ENCODE data around the gene ANKRD40.

The ANKRD40 gene

DNA sequence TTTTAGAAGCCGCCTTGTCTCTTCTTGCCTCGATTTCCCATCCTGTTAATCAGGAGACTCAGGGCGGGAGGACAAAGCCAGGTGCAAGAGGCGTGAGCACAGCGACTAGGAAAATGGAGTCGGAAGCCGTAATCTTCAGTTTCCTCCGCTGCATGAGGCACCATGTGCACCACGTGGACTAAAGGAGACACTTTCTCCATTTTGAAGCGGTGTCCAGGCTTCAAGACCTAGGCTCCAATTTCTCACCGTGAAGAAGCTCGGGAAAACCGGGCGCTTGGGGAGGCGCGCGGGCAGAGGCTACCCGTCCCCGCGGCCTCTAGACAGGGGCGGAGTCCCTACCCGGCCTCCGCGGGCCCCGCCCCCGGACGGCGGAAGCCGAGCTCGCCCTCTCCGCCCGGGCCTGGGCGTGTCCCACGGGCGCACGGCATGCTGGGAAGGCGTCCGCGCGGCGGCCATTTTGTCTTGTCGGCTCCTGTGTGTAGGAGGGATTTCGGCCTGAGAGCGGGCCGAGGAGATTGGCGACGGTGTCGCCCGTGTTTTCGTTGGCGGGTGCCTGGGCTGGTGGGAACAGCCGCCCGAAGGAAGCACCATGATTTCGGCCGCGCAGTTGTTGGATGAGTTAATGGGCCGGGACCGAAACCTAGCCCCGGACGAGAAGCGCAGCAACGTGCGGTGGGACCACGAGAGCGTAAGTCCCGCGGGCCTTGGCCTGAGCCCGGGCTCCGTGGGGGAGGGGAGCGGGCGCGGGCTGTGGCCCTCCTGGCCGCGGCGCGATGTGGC lies 11.6 kb upstream of the ANKRD40 start, which contains the start of gene LUC7L3:
TSS of gene LUC7L3 (plus strand) at position 460 of the 780 bp plus-strand sequence. CDS start at position 590, 130 bp downstream.
- H2BK5ac ChIP-seq (ENCODE audit: low read length), result no peak within 1 kb of the TSS
- peak within 1 kb of the TSS; percentile 97 for H3K23ac ChIP-seq (ENCODE audit: low read depth, low read length, poor library complexity)
- peaks cover 2 to 11% of the 10 kb centered on the region in 2 donors for H3K4me1 ChIP-seq (ENCODE audit: control insufficient read depth in 2 of 2, insufficient read depth in 1 of 2, low read depth in 1 of 2, low read length in 2 of 2)
- no peak within 1 kb of the TSS for H2BK12ac ChIP-seq (ENCODE audit: low read length)
- H2BK120ac ChIP-seq (ENCODE audit: low read depth, low read length), result peak within 1 kb of the TSS; percentile 90
- peak within 1 kb of the TSS; percentile 60 for H4K91ac ChIP-seq (ENCODE audit: low read depth, low read length, poor library complexity)
- no peaks in the 10 kb centered on the region for H3K9me3 ChIP-seq (replicated peaks in 1 of 2; ENCODE audit: control insufficient read depth in 2 of 2, insufficient read depth in 1 of 2, low read depth in 1 of 2, low read length in 2 of 2)
- H2AK5ac ChIP-seq (ENCODE audit: low read depth, low read length), result peak within 1 kb of the TSS; percentile 99
- peak within 1 kb of the TSS; percentile 97 for H3K9ac ChIP-seq (ENCODE audit: low read depth, low read length, poor library complexity)
- H3K4me2 ChIP-seq (ENCODE audit: insufficient read depth, low read length, poor library complexity, severe bottlenecking), result peak within 1 kb of the TSS; percentile 69
- H3K4me3 ChIP-seq (ENCODE audit: low read length in 2 of 2), result peak within 1 kb of the TSS; percentile 98
- H4K8ac ChIP-seq (ENCODE audit: low read depth, low read length), result peak within 1 kb of the TSS; percentile 32
- H2BK15ac ChIP-seq (ENCODE audit: low read length), result peak within 1 kb of the TSS; percentile 43
- peak; percentile 95 for DNase-seq (ENCODE audit: low spot score)
- no peaks in the 10 kb centered on the region for H3K79me1 ChIP-seq (ENCODE audit: low read depth, low read length)
- peaks cover 0 to 24% of the 10 kb centered on the region in 2 donors for H3K36me3 ChIP-seq (replicated peaks in 1 of 2; ENCODE audit: control insufficient read depth in 2 of 2, insufficient read depth in 2 of 2, low read length in 2 of 2)
- WGBS, 2 donors (ENCODE audit: extremely low coverage in 2 of 2, insufficient read length in 2 of 2, insufficient replicate concordance in 1 of 2), result no CpG with 5 or more reads among the region's 76 CpGs
- H3K14ac ChIP-seq (ENCODE audit: low read length), result peak within 1 kb of the TSS; percentile 99
- no peak within 1 kb of the TSS for H3K4ac ChIP-seq (ENCODE audit: low read length)
- no peaks in the 10 kb centered on the region for H3K27me3 ChIP-seq (ENCODE audit: control insufficient read depth in 3 of 3, insufficient read depth in 3 of 3, low read depth in 1 of 3, low read length in 3 of 3)
- peak within 1 kb of the TSS; percentile 89 for H2AFZ ChIP-seq (ENCODE audit: low read length)
- peak within 1 kb of the TSS; percentile 100 for H3K18ac ChIP-seq (ENCODE audit: low read length)
- H3K27ac ChIP-seq (replicated peaks; ENCODE audit: low read length), result peak within 1 kb of the TSS; percentile 98

DNA sequence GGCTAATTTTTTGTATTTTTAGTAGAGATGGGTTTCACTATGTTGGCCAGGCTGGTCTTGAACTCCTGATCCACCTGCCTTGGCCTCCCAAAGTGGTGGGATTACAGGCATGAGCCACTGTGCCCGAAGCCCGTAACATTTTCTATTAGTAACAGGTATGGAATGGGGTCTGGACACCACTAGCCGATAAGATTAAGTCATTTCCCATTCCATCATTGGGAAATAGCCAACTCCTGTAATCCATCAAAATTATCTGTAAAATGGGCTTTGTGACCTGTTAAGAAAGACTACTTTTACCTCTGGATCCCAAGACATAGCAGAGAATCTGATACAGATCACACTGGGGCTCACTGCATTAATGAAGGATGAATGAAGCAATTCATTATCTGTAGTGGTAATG lies 7.8 kb upstream of the ANKRD40 start:
- Histone ChIP-seq H3K36me3 (replicated peaks in 1 of 2; ENCODE audit: control insufficient read depth in 2 of 2, insufficient read depth in 2 of 2, low read length in 2 of 2) (no peaks in the 10 kb centered on the region), H3K9ac (ENCODE audit: low read depth, low read length, poor library complexity) (no peak overlapping the region), H3K9me3 (replicated peaks in 1 of 2; ENCODE audit: control insufficient read depth in 2 of 2, insufficient read depth in 1 of 2, low read depth in 1 of 2, low read length in 2 of 2) (no peaks in the 10 kb centered on the region), H2AFZ (ENCODE audit: low read length) (no peak overlapping the region), H3K79me1 (ENCODE audit: low read depth, low read length) (no peaks in the 10 kb centered on the region), H3K18ac (ENCODE audit: low read length) (no peak overlapping the region), H4K8ac (ENCODE audit: low read depth, low read length) (no peak overlapping the region), H3K4me1 (ENCODE audit: control insufficient read depth in 2 of 2, insufficient read depth in 1 of 2, low read depth in 1 of 2, low read length in 2 of 2) (peaks cover 2 to 6% of the 10 kb centered on the region in 2 donors), H2AK5ac (ENCODE audit: low read depth, low read length) (no peak overlapping the region), H3K4me3 (ENCODE audit: low read length in 2 of 2) (no peak overlapping the region), H2BK5ac (ENCODE audit: low read length) (no peak overlapping the region), H3K14ac (ENCODE audit: low read length) (no peak overlapping the region), H3K27ac (replicated peaks; ENCODE audit: low read length) (no peak overlapping the region), H2BK12ac (ENCODE audit: low read length) (no peak overlapping the region), H2BK120ac (ENCODE audit: low read depth, low read length) (no peak overlapping the region), H3K27me3 (ENCODE audit: control insufficient read depth in 3 of 3, insufficient read depth in 3 of 3, low read depth in 1 of 3, low read length in 3 of 3) (no peaks in the 10 kb centered on the region), H3K4me2 (ENCODE audit: insufficient read depth, low read length, poor library complexity, severe bottlenecking) (no peak overlapping the region), H2BK15ac (ENCODE audit: low read length) (no peak overlapping the region), H3K23ac (ENCODE audit: low read depth, low read length, poor library complexity) (no peak overlapping the region), H3K4ac (ENCODE audit: low read length) (no peak overlapping the region), H4K91ac (ENCODE audit: low read depth, low read length, poor library complexity) (no peak overlapping the region)
- WGBS, 2 donors (ENCODE audit: extremely low coverage in 2 of 2, insufficient read length in 2 of 2, insufficient replicate concordance in 1 of 2), result no CpG with 5 or more reads among the region's 3 CpGs
- DNase-seq (ENCODE audit: low spot score), result no peak

DNA sequence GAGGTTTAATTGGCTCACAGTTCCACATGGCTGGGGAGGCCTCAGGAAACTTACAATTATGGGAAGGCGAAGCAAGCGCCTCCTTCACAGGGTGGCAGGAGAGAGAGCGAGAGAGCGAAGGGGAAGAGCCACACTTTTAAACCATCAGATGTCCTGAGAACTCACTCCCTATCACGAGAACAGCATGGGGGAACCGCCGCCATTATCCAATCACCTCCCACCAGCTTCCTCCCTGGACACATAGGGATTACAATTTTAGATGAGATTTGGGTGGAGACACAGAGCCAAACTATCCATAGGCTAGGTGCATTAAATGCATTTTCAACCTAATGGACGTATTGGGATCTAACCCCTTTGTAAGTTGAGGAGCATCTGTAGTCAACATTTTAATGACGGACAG lies 4.9 kb upstream of the ANKRD40 start:
- Histone ChIP-seq H2BK15ac (ENCODE audit: low read length) (no peak overlapping the region), H3K4me3 (ENCODE audit: low read length in 2 of 2) (no peak overlapping the region)
- no CpG with 5 or more reads among the region's 9 CpGs for WGBS, 2 donors (ENCODE audit: extremely low coverage in 2 of 2, insufficient read length in 2 of 2, insufficient replicate concordance in 1 of 2)

DNA sequence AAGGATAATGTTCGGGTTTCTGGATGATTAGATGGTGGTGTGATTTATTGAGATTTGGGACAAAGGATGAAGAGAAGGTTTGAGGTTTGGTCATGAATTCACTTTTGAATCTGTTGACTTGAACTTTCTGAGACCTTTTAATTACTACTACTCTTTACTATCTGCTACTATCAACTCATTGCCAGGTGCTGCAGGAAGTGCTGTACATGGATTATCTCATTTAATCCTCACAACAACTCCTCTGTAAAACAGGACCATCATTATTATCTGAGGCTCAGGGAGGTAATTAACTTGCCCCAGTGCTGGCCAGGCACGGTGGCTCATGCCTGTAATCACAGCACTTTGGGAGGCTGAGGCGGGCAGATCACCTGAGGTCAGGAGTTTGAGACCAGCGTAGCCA lies 2.9 kb upstream of the ANKRD40 start:
- Histone ChIP-seq H2AFZ (ENCODE audit: low read length) (no peak overlapping the region), H3K4ac (ENCODE audit: low read length) (no peak overlapping the region), H3K79me1 (ENCODE audit: low read depth, low read length) (no peaks in the 10 kb centered on the region), H3K18ac (ENCODE audit: low read length) (no peak overlapping the region), H3K14ac (ENCODE audit: low read length) (no peak overlapping the region), H2AK5ac (ENCODE audit: low read depth, low read length) (no peak overlapping the region), H3K27ac (replicated peaks; ENCODE audit: low read length) (no peak overlapping the region), H3K4me2 (ENCODE audit: insufficient read depth, low read length, poor library complexity, severe bottlenecking) (no peak overlapping the region), H3K9me3 (replicated peaks in 1 of 2; ENCODE audit: control insufficient read depth in 2 of 2, insufficient read depth in 1 of 2, low read depth in 1 of 2, low read length in 2 of 2) (no peaks in the 10 kb centered on the region), H2BK12ac (ENCODE audit: low read length) (no peak overlapping the region), H3K4me1 (ENCODE audit: control insufficient read depth in 2 of 2, insufficient read depth in 1 of 2, low read depth in 1 of 2, low read length in 2 of 2) (peaks cover 5 to 9% of the 10 kb centered on the region in 2 donors), H3K23ac (ENCODE audit: low read depth, low read length, poor library complexity) (no peak overlapping the region), H2BK5ac (ENCODE audit: low read length) (no peak overlapping the region), H2BK15ac (ENCODE audit: low read length) (no peak overlapping the region), H4K8ac (ENCODE audit: low read depth, low read length) (no peak overlapping the region), H3K9ac (ENCODE audit: low read depth, low read length, poor library complexity) (no peak overlapping the region), H3K4me3 (ENCODE audit: low read length in 2 of 2) (no peak overlapping the region), H2BK120ac (ENCODE audit: low read depth, low read length) (no peak overlapping the region), H3K27me3 (ENCODE audit: control insufficient read depth in 3 of 3, insufficient read depth in 3 of 3, low read depth in 1 of 3, low read length in 3 of 3) (no peaks in the 10 kb centered on the region), H3K36me3 (replicated peaks in 1 of 2; ENCODE audit: control insufficient read depth in 2 of 2, insufficient read depth in 2 of 2, low read length in 2 of 2) (peaks cover 0 to 3% of the 10 kb centered on the region in 2 donors), H4K91ac (ENCODE audit: low read depth, low read length, poor library complexity) (no peak overlapping the region)
- no peak for DNase-seq (ENCODE audit: low spot score)
- 100% methylated on average over 1 of the region's 4 CpGs; no CpG with 5 or more reads in 1 of the 2 donors for WGBS, 2 donors (ENCODE audit: extremely low coverage in 2 of 2, insufficient read length in 2 of 2, insufficient replicate concordance in 1 of 2)

More for the DNA sequence above, 4.9 kb upstream of the ANKRD40 start:
- no peak overlapping the region for H3K4me2 ChIP-seq (ENCODE audit: insufficient read depth, low read length, poor library complexity, severe bottlenecking)
- no peaks in the 10 kb centered on the region for H3K27me3 ChIP-seq (ENCODE audit: control insufficient read depth in 3 of 3, insufficient read depth in 3 of 3, low read depth in 1 of 3, low read length in 3 of 3)
- no peaks in the 10 kb centered on the region for H3K36me3 ChIP-seq (replicated peaks in 1 of 2; ENCODE audit: control insufficient read depth in 2 of 2, insufficient read depth in 2 of 2, low read length in 2 of 2)
- H4K8ac ChIP-seq (ENCODE audit: low read depth, low read length), result no peak overlapping the region
- H3K4me1 ChIP-seq (ENCODE audit: control insufficient read depth in 2 of 2, insufficient read depth in 1 of 2, low read depth in 1 of 2, low read length in 2 of 2), result peaks cover 5 to 9% of the 10 kb centered on the region in 2 donors
- no peak overlapping the region for H2BK120ac ChIP-seq (ENCODE audit: low read depth, low read length)
- H3K9me3 ChIP-seq (replicated peaks in 1 of 2; ENCODE audit: control insufficient read depth in 2 of 2, insufficient read depth in 1 of 2, low read depth in 1 of 2, low read length in 2 of 2), result no peaks in the 10 kb centered on the region
- no peak overlapping the region for H2AK5ac ChIP-seq (ENCODE audit: low read depth, low read length)
- H2BK12ac ChIP-seq (ENCODE audit: low read length), result no peak overlapping the region
- no peak overlapping the region for H2BK5ac ChIP-seq (ENCODE audit: low read length)
- H3K9ac ChIP-seq (ENCODE audit: low read depth, low read length, poor library complexity), result no peak overlapping the region
- H3K18ac ChIP-seq (ENCODE audit: low read length), result no peak overlapping the region
- H3K14ac ChIP-seq (ENCODE audit: low read length), result no peak overlapping the region
- no peak overlapping the region for H3K4ac ChIP-seq (ENCODE audit: low read length)
- peak overlapping the region; percentile 38 for H2AFZ ChIP-seq (ENCODE audit: low read length)
- DNase-seq (ENCODE audit: low spot score), result no peak
- no peak overlapping the region for H3K27ac ChIP-seq (replicated peaks; ENCODE audit: low read length)
- H3K23ac ChIP-seq (ENCODE audit: low read depth, low read length, poor library complexity), result no peak overlapping the region
- H4K91ac ChIP-seq (ENCODE audit: low read depth, low read length, poor library complexity), result no peak overlapping the region
- no peaks in the 10 kb centered on the region for H3K79me1 ChIP-seq (ENCODE audit: low read depth, low read length)

Measured in neuronal stem cell (in vitro differentiated cells).